EL (cell line): Measurements from ENCODE around the gene DOCK4.

Experiments used
- DNase-seq: peaks from one replicate; pipeline ENCODE4 v3.0.0-alpha.2; 2016

Gene DOCK4

DNA sequence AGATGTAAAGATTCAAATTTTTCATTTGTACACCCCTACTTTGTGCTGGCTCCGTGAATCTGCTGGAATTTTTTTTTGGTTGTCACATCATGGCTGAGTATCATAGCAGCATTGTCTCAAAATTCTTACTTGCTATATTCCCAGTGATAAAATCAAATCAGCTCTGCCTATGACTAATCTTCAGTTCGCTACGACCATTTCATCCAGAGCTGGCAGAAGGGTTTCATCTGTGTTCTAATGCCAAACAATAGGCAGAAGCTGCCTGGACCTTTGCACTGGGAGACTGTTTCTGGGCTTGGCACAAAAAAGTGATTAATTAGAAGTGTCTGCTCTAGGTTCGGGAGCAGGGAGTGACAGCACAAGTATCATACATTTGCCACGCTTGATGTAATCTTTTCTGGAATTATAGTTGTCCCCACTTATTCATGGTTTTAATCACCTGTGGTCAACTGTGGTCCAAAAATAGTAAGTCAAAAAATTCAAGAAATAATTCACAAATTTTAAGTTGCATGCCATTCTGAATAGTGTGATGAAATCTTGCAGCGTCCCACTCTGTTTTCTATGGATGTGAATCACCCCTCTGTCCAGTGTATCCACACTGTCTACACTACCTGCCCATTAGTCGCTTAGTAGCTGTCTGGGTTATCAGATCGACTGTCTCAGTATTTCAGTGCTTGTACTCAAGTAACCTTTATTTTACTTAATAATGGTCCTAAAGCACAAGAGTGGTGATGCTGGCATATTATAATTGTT is 523.4 kb downstream of the DOCK4 start:
- peak; percentile 12 for DNase-seq

DNA sequence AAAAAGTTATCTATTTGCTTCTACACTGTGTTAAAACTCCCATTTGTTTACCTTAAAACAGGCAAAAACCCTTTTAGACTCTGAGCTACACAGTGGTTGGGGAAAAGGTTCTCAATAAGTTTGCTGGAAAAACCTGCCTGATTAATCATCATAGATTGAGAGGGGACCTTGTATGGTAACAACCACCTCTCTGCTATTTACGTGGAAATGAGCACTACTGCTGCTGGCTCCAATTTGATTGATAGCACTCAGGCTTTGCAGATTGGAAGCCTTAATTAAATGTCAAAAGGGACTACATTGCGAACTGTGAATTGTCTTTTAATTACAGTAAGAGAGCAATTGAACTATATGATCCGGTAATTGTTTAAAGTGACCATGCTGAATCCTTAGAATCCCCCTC is 525.0 kb downstream of the DOCK4 start:
- DNase-seq: no peak

DNA sequence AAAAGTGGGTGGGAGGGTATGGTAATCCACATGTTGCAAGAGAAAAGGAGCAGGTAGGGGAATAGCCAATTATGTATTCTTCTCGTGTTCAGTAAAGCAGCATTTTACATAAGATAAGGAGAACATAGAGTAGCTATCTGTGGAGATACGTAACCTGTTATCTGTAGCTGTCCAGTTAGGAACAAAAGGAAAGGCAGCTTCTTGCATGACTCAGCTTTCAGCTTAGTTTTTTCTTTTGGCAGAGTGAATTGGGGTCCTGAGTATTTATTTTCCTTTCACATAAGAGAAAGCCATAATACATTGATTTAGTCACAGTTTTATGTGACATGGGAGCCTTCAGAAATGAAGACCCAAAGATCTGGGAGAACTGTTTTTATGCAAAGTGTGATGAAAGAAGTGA is 527.2 kb downstream of the DOCK4 start:
- DNase-seq: peak; percentile 6

- DNase-seq: peak; percentile 34
Observed at GRCh38 chr7:111678281-111678680, 527.9 kb downstream of the DOCK4 start.

GRCh38 chr7:111677848-111678247 is 528.4 kb downstream of the DOCK4 start:
- no peak for DNase-seq

DNA sequence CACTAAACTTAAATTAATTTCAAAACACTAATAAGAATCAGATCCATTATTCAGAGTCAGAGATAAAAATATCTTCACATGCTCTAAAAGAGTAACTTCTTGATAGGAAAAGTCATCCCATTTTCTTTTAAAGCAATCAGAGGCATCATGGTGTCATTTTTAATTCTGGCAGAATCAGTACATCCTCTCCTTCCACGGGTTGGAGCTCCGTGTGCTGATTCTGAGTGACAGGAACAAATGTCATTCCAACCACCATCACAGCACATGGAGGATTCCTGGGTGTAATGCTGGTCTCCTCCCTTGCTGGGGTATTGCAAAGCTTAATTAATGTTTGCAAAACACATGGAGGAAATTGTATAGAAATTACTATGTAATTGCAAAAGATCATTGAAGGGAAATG is 529.4 kb downstream of the DOCK4 start:
- DNase-seq: no peak
